ENCODE measurements around the gene LRRC4C. TPM values are rescaled to one million over a fixed set of nuclear protein-coding genes. Genes with fewer than 3 reads are reported as not detected.

LRRC4C gene
- total RNA-seq, 1 experiment from 2014 or later = 0.06 TPM

DNA sequence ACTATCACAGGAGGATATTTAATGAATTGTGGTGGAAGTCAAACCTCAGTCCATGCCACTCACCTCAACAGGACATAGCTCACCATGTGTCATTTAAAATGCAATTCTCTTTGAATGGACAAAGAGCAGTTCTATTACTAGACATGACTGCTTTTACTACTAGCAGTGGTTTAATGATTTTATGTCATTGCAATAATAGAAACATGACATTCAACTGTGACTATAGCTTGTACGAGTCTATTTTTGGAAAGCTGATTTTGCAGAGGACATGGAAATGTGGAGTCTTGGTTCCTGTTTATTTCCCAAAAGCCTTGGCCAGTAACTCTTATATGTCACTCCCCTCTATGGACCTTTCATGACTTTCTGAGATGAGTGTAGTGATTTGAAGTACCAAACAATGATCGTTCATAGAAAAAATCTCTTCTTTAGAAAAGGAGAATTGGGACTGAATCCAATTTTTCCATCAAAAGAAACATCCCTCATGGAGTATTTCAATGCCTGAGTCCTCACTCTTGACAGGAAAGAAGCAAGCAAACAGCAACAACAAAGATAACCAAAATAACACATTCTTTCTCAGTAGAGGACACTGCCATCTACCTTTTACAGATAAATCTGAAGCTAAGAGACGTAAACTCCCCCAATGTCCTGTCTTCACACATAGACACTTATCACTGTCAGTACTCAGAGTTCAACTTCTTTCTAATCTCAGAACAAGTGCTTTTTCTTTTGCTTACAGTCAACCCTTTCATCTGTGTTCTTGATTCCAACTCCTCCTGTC, 233.4 kb downstream of the LRRC4C start:
- Histone ChIP-seq H3K36me3 (no peaks in the 10 kb centered on the region), H3K4me3 (no peak overlapping the region), H3K9me3 (replicated peaks) (no peaks in the 10 kb centered on the region), H3K4me1 (no peaks in the 10 kb centered on the region), H3K27ac (no peak overlapping the region), H3K27me3 (no peaks in the 10 kb centered on the region)
- DNase-seq = no peak

DNA sequence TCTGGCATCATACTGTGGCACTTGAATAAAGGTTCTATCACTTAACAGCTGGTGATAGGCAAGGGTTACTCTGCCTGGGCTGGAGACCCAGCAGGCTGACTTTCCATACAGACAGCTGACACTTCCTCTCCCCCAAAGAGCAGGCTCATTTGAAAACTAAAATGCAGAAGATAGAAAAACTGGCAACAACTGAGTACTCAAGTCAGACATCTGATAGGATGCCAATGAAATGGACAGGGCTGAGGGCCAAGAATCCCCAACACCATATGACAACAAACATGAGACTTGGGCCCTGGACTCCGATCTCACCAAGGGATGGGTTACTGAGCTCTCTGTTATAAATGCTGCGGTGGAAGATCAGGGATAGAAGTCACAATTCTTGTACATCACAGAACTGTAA, 237.2 kb downstream of the LRRC4C start:
- no peak overlapping the region for H3K27ac ChIP-seq
- DNase-seq = no peak
- H3K4me3 ChIP-seq = no peak overlapping the region
- H3K4me1 ChIP-seq = no peaks in the 10 kb centered on the region
- no peaks in the 10 kb centered on the region for H3K36me3 ChIP-seq
- no peaks in the 10 kb centered on the region for H3K9me3 ChIP-seq (replicated peaks)
- no peaks in the 10 kb centered on the region for H3K27me3 ChIP-seq

DNA sequence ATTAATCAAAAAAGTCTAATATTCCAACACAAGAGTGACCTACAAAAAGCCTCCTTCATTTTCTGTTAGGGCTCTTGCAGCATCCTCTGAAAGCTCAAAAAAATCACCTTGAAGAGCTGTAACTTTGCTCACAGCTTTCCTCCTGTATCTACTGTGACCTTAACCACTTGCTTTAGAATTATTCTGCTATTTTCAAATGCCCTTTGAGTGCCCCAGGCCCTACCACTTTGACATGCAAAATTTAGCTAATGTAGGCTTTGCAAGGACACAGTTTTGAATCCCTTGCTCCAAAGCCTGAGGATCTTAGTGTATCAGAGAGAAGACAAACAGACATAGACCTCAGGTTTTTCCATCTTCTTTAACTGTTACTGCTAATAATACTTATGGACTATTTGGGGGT, 253.1 kb downstream of the LRRC4C start:
- H3K4me1 ChIP-seq = no peaks in the 10 kb centered on the region
- no peak overlapping the region for H3K4me3 ChIP-seq
- H3K27ac ChIP-seq = no peak overlapping the region

GRCh38 chr11:41201156-41201555, 258.3 kb downstream of the LRRC4C start:
- Histone ChIP-seq H3K36me3 (no peaks in the 10 kb centered on the region), H3K4me3 (no peak overlapping the region), H3K4me1 (no peaks in the 10 kb centered on the region), H3K27ac (no peak overlapping the region), H3K9me3 (replicated peaks) (no peaks in the 10 kb centered on the region), H3K27me3 (0 out of 2 replicates have a peak, but pooled peaks cover 5% of the 10 kb centered on the region)
- DNase-seq = peak; percentile 41 to 60

More for the DNA sequence above, 253.1 kb downstream of the LRRC4C start:
- no peaks in the 10 kb centered on the region for H3K9me3 ChIP-seq (replicated peaks)
- DNase-seq = no peak
- H3K36me3 ChIP-seq = no peaks in the 10 kb centered on the region
- H3K27me3 ChIP-seq = 0 out of 2 replicates have a peak, but pooled peaks cover 5% of the 10 kb centered on the region

DNA sequence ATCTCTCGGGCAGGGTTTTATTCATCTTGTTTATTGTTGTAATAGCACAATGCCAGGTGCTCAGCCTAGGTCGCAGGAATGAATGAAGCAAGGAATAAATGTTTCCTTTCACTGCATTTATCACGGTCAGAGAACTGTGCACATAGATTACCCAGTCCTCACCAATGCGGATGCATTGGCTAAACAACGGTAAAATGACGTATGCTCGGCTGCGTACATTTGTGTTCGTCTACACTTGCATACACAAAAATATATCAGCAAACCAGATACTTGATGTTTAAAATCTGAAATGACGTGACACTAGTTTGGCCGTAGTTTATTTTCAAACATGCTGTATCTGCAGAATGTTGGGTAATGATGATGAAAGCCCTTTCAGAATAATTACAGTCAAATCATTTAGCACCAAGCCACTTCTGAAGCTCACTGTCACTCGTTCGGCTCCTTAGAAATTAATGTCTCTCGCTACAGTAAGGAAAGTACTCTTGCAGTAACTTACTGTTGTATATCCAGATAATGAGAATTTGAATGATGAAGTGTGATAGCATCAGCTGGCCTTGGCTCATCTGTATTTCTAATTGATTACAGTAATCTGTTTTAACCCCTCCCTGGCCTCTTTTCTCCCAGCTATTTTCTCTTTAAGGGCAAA, 268.9 kb downstream of the LRRC4C start:
- no peaks in the 10 kb centered on the region for H3K9me3 ChIP-seq (replicated peaks)
- no peak for DNase-seq
- no peak overlapping the region for H3K4me3 ChIP-seq
- no peaks in the 10 kb centered on the region for H3K4me1 ChIP-seq
- no peaks in the 10 kb centered on the region for H3K36me3 ChIP-seq
- no peak overlapping the region for H3K27ac ChIP-seq
- H3K27me3 ChIP-seq = no peaks in the 10 kb centered on the region

GRCh38 chr11:41189701-41190436, 269.6 kb downstream of the LRRC4C start:
- no peaks in the 10 kb centered on the region for H3K36me3 ChIP-seq

GRCh38 chr11:41177791-41178190, 281.7 kb downstream of the LRRC4C start:
- Histone ChIP-seq H3K4me1 (no peaks in the 10 kb centered on the region), H3K27ac (no peak overlapping the region)

More at GRCh38 chr11:41189701-41190436, 269.6 kb downstream of the LRRC4C start:
- Histone ChIP-seq H3K27ac (no peak overlapping the region), H3K9me3 (replicated peaks) (no peaks in the 10 kb centered on the region), H3K27me3 (no peaks in the 10 kb centered on the region), H3K4me3 (no peak overlapping the region), H3K4me1 (no peaks in the 10 kb centered on the region)
- DNase-seq = no peak

DNA sequence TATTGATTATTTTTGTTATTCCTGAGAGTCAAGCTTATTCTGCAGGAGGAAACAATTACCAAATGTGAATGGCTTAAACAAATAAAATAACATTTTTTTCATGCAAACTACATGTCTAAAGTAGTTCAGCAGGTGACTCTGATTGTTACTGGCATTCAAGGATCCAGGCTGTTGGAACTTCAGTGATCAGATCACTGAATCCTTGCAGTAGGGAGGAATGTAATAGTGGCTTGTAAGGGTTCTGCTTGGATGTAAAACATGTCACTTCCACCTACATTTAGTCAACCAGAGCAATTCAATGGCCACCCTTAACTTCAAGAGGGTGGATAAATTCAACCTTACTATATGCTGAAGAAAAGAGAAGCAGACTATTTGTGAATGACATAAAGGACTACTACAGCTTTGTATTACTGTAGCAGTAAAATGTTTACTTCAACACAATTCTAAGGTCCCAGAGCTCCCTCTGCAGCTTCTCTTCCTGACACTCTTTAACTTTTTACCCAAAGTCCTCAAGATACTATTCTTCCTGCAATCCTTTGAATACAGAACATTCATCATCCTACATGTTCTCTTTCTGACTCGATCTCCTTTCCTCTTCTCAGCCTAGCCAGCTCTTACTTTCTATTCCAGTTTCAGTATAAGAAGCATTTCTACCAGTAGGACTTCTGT, 284.0 kb downstream of the LRRC4C start:
- Histone ChIP-seq H3K9me3 (replicated peaks) (no peaks in the 10 kb centered on the region), H3K4me1 (no peaks in the 10 kb centered on the region), H3K27ac (no peak overlapping the region), H3K4me3 (no peak overlapping the region), H3K36me3 (no peaks in the 10 kb centered on the region), H3K27me3 (0 out of 2 replicates have a peak, but pooled peaks cover 6% of the 10 kb centered on the region)
- DNase-seq = no peak

More at GRCh38 chr11:41177791-41178190, 281.7 kb downstream of the LRRC4C start:
- Histone ChIP-seq H3K36me3 (no peaks in the 10 kb centered on the region), H3K9me3 (replicated peaks) (no peaks in the 10 kb centered on the region), H3K4me3 (no peak overlapping the region), H3K27me3 (0 out of 2 replicates have a peak, but pooled peaks cover 9% of the 10 kb centered on the region)
- no peak for DNase-seq

DNA sequence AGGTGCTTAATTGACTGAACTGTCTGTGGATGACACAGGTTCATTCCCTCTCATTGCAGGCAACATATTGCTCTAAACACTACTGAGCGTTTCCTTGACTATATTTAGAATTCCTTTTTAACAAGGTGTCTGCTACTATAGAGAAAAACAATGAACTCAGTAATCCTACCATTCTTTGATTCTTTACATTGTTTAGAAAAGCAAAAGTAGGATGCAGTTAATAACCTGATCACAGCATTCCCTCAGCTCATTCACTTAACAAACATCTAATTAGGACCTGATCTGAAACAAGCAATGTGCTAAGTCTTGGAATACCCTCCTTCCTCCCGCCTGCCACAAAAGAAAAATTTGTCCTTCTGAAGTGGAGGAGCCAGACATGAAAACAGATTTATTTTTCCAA, 313.1 kb downstream of the LRRC4C start:
- Histone ChIP-seq H3K27me3 (no peaks in the 10 kb centered on the region), H3K36me3 (no peaks in the 10 kb centered on the region), H3K4me3 (no peak overlapping the region), H3K9me3 (replicated peaks) (no peaks in the 10 kb centered on the region), H3K4me1 (no peaks in the 10 kb centered on the region), H3K27ac (no peak overlapping the region)
- no peak for DNase-seq

DNA sequence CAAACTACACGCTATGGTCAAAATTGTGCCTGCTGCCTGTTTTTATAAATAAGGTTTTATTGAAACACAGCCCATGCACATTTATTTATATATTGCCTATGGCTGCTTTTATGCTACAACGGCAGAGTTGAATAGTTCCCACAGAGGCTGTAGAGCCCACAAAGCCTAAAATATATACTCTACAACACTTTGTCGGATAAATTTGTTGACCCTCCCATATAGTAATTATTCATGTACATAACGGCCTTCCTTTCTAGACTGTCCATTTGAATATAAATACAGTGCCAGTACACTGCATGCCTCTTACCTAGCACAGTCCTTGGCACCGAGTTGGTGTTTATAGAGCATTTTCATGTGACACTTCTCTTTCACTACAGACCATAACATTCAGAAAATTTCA, 314.0 kb downstream of the LRRC4C start:
- Histone ChIP-seq H3K9me3 (replicated peaks) (no peaks in the 10 kb centered on the region), H3K27ac (no peak overlapping the region), H3K27me3 (no peaks in the 10 kb centered on the region), H3K4me3 (no peak overlapping the region), H3K4me1 (no peaks in the 10 kb centered on the region), H3K36me3 (no peaks in the 10 kb centered on the region)
- DNase-seq = no peak

DNA sequence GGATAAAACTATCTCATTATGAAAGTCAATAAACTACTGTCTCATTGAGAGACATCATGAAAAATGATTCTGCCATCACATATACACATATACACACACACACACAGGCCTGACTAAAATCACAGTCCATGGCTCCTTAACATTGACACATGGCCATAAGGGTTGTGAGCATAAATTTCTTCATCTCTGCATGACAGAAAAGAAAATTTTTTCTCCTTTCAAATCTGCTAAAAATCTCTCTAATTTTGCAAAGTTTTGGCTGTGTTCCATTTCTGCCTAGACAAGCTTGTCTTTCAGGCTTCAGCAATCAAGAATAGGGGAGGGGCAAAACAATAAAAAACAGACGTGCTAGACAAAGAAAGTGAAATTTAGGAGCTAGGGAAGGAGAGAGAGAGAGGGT, 324.5 kb downstream of the LRRC4C start:
- Histone ChIP-seq H3K4me3 (no peak overlapping the region), H3K27me3 (no peaks in the 10 kb centered on the region)

DNA sequence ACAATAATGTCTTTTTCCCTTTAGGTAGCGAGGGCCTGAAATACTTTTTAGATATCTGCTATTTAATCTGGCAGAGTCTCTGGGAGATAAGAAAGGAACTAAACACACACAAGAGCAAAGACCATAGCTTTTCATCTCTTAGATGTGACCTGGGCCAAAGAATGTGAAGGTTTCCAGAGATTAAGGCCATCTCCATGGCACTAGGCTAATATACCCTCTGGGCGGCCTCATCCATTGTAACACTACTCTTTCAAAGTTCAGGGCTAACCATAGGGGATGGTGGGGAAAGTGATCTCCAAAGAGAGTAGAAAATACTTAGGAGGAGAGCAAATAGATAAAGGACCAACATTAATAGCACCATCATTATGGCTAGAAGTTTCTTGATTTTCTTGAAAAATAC, 326.4 kb downstream of the LRRC4C start:
- no peak for DNase-seq
- H3K27ac ChIP-seq = no peak overlapping the region
- H3K9me3 ChIP-seq (replicated peaks) = no peaks in the 10 kb centered on the region
- H3K4me1 ChIP-seq = no peaks in the 10 kb centered on the region
- H3K36me3 ChIP-seq = no peaks in the 10 kb centered on the region
- H3K4me3 ChIP-seq = no peak overlapping the region
- no peaks in the 10 kb centered on the region for H3K27me3 ChIP-seq

More for the DNA sequence above, 324.5 kb downstream of the LRRC4C start:
- Histone ChIP-seq H3K27ac (no peak overlapping the region), H3K9me3 (replicated peaks) (no peaks in the 10 kb centered on the region), H3K4me1 (no peaks in the 10 kb centered on the region), H3K36me3 (no peaks in the 10 kb centered on the region)
- no peak for DNase-seq

DNA sequence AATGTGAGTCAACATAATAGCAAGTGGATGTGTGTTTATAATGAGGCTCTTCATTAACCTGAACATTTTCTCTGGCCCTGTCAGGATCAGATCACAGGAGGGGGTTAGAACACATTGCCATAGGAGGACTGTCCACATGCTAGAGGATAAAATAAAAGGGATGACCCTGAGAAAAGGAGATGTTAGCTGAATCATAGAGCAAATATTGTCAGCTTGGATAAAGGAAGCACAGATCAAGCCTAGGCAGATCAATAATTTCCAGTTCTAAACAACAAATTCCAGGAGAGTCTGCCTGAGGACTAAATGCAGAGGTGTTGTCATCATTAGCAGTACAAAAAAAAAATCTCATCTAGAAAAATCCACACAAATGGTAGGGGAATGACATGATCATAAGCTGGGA, 337.9 kb downstream of the LRRC4C start:
- Histone ChIP-seq H3K4me1 (no peaks in the 10 kb centered on the region), H3K27ac (no peak overlapping the region), H3K4me3 (no peak overlapping the region), H3K36me3 (no peaks in the 10 kb centered on the region), H3K27me3 (no peaks in the 10 kb centered on the region), H3K9me3 (replicated peaks) (no peaks in the 10 kb centered on the region)
- no peak for DNase-seq

DNA sequence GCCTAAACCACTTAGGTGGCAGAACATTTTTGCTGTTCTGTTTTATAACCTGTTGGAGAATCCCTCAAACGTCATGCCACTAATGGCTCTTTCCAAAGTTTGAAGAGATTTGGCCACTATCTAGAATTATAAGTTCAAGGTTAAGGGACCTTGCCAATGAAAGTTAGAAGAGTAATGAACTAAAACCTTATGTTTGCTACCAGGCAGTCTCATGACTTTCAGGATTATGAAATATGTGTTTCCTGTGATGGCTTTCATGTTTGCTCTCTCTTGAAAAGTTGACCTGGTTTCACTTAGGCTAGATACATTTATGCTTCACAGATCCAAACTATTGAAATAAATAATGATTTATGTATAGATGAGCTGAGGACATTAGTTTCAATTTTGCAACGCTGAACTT, 340.0 kb downstream of the LRRC4C start:
- Histone ChIP-seq H3K4me3 (no peak overlapping the region), H3K36me3 (no peaks in the 10 kb centered on the region), H3K4me1 (no peaks in the 10 kb centered on the region), H3K27me3 (no peaks in the 10 kb centered on the region), H3K27ac (no peak overlapping the region), H3K9me3 (replicated peaks) (no peaks in the 10 kb centered on the region)
- no peak for DNase-seq
